ENCODE results near the gene DRD2.

DNA sequence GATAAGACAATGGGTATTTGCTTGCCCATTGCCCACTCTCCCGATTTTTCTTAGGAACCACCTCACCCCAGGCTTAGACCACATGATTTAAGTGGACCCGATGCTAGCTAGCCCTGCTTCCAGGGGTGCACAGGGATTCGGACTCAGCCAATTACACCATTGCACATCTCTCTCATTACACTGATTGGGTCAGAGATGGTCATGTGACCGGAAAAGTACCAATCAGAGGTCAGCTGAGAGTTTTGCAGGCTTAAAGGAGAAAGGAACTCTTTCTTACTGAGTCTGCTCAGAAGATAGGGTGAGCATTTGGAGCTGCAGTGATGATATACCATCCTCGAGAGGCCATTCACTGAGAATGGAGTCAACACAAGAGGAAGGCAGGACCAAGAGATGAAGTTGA is 99.8 kb downstream of the DRD2 start:
- TF ChIP-seq POLR2A (IDR thresholded peaks at IDR 0.05; ENCODE audit: low read depth, low read length) (no peak), TAF1 (IDR thresholded peaks at IDR 0.05; ENCODE audit: borderline replicate concordance, low read depth, low read length) (no peak), POLR2AphosphoS5 (IDR thresholded peaks at IDR 0.05; ENCODE audit: low read depth, low read length) (no peak)

Measured in GM12892 (cell line).